Mesendoderm (in vitro differentiated cells): ENCODE data around the gene HSD17B7. TPM values are rescaled to one million over a fixed set of nuclear protein-coding genes. Genes with fewer than 3 reads are reported as not detected.

Experiments
- small RNA-seq: library from polyadenylated mRNA; stranded (forward); fragments of <200 nt; extraction: miRNeasy Mini kit (QIAGEN cat#:217004); gene quantifications from one replicate; pipeline ENCODE3, GENCODE V24; 2013; ENCODE audit not compliant: insufficient read depth

The HSD17B7 gene

Small RNA genes lying within 50 kb of the gene (small RNA-seq; reads per million reads assigned to genes)
- gene RN7SL861P, result not detected
